Activated naive CD4-positive, alpha-beta T cell treated with anti-CD3 and anti-CD28 coated beads, Interleukin-2, amount 50 U/mL, for 72 hours (primary cell): ENCODE results near the gene IL17RB. TPM values are rescaled to one million over a fixed set of nuclear protein-coding genes. Genes with fewer than 3 reads are reported as not detected.

ENCODE experiments used
- ATAC-seq, 2 donors: fragments of 150-1000 bp; cut with Tn5 transposase; 2 replicates each; pipeline ENCODE4 v1.10.0; 2021; ENCODE audit warnings: mild to moderate bottlenecking in 2 of 2, moderate library complexity in 2 of 2
- DNase-seq, 2 donors: peaks; one replicate each; pipeline ENCODE4 v3.0.0; 2021 to 2022; ENCODE audit warnings: low spot score in 2 of 2
- H3K27ac Mint-ChIP-seq, 2 donors: one replicate each; pipeline ENCODE4 v1.8.0; 2022; ENCODE audit warnings: mild to moderate bottlenecking in 2 of 2, mixed read lengths in 2 of 2
- H3K36me3 Mint-ChIP-seq, 2 donors: one replicate each; pipeline ENCODE4 v1.8.0; 2022; ENCODE audit warnings: mixed read lengths in 2 of 2
- H3K9me3 Mint-ChIP-seq, 2 donors: one replicate each; pipeline ENCODE4 v1.8.0; 2022; ENCODE audit warnings: mixed read lengths in 2 of 2
- total RNA-seq, 2 donors: library from RNA; stranded (reverse); gene quantifications; one replicate each; pipeline ENCODE4 v1.2.3, GENCODE V29; 2022

Gene IL17RB
- total RNA-seq, 2 donors from 2014 or later: 0.12 to 0.18 TPM

DNA sequence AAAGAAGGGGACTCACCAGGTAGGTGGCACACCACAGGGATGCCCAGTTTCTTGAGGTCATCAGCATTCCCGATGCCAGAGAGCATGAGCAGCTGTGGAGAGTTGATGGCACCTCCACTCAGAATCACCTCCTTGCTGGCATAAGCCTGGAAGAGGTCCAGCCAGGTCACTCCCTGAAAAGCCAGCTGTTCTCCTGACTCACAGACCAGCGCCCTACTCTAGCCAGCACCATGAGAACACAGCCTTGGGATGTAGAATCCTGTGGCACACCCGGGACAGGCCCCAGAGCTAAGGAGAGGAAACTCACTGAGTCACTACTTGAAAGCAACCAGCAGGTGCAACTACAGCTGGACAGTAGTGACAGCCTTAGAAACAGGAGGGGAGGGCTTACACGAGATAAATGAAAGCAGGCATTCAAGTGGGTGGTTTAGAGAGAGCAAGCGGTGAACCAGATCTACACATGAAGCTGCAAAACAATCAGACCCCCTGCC lies 24.7 kb upstream of the IL17RB start:
- Mint-ChIP-seq H3K36me3 (no peaks in the 10 kb centered on the region), H3K27ac (no peak overlapping the region), H3K9me3 (no peaks in the 10 kb centered on the region)
- ATAC-seq (peak in 1 of 2 donors; percentile 50), DNase-seq (no peak)

DNA sequence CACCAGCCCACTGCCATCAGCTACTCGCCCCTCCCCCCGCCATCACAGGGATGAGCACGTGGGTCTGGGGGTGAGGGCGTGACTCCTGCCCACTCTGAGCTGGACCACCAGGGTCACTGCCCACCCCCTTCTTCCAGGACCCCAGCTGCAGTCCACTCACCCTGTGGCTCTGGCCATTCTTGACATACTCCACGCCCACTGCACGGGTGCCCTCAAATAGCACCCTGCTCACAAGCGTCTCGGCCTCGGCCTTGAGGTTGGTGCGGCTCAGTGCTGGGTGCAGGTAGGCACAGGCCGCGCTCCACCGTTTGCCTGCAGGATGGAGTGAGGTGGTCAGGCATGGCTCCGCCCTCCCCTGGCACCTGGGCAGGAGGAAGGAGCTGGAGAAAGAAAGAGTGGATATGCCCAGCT lies 24.0 kb upstream of the IL17RB start:
- H3K27ac Mint-ChIP-seq: no peak overlapping the region

DNA sequence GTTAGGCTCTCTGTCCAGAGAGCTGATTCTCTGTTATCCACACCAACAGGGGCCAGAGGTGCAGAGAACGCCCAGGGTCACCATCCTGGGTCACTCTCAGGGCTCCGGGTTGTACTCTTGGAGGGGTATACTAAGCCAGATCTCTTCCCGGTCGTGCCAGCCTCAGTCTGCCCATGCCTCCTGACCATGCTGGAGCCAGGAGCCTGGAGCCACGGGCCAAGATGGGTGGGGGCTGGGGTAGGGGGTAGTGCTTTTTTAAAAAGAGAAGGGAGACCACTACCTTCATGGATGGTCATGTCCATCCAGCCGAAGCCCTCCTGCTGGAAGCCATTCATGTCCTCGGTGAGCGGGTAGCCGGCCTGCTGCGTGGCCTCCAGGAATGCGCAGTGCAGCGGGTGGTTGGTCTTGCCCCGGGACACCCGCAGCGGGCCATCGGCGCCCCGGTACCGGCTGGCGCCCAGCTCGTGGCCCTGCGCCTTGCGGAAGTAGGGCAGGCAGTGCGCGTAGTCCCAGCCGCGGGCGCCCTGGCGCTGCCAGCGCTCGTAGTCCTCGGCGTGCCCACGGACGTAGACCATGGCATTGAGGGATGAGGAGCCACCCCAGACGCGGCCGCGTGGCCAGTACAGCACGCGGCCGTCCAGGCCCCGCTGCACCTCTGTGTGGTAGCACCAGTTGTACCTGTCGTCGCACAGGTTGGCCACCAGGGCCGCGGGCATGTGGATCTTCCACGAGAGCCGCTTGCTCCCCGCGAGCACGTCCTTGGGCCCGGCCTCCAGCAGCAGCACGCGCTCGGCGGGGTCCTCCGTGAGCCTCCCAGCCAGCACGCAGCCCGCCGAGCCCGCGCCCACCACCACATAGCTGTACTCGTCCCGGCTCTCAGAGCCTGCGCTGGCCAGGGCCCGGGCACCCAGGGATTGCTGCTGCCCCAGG lies 23.1 kb upstream of the IL17RB start:
- DNase-seq (no peak), ATAC-seq (no peak)
- no peaks in the 10 kb centered on the region for H3K9me3 Mint-ChIP-seq
- no peak overlapping the region for H3K27ac Mint-ChIP-seq
- no peaks in the 10 kb centered on the region for H3K36me3 Mint-ChIP-seq

More for the DNA sequence above, 24.0 kb upstream of the IL17RB start:
- DNase-seq (no peak), ATAC-seq (no peak)
- Mint-ChIP-seq H3K36me3 (no peaks in the 10 kb centered on the region), H3K9me3 (no peaks in the 10 kb centered on the region)

DNA sequence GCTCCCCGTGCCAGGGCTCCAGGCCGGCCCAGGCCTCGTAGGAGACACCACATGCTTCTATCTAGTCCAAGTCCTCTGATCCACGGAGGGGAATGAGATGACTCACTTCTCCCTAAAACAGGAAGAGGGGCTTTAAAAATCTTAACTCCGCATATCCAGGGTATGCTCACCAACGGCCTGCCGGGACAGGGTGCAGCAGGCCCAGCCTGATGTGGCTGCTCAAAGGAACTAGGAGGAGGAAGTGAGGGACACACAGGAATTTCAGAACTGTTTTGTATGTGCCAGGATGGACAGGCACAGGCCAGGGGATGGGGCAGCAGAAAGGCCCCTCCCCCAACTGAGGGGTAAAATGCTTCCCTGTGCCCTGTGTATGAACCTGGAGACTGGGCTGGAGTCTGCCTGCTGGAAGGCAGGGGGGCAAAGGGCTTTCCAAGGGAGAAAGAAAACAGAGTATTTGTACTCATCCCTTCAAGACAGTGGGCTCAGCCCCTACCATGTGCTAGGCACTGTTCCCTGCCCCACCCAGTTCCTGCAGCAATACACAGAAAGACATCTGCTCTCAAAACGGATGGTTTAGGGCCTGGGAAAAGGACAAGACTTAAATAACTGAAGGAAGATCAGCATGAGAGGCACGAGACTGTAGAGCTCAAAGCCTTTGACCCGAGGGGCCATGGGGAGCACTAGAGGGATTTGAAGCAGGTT lies 22.3 kb upstream of the IL17RB start:
- no peak overlapping the region for H3K27ac Mint-ChIP-seq
- ATAC-seq: no peak
- no peak for DNase-seq
- H3K9me3 Mint-ChIP-seq: no peaks in the 10 kb centered on the region
- no peaks in the 10 kb centered on the region for H3K36me3 Mint-ChIP-seq

DNA sequence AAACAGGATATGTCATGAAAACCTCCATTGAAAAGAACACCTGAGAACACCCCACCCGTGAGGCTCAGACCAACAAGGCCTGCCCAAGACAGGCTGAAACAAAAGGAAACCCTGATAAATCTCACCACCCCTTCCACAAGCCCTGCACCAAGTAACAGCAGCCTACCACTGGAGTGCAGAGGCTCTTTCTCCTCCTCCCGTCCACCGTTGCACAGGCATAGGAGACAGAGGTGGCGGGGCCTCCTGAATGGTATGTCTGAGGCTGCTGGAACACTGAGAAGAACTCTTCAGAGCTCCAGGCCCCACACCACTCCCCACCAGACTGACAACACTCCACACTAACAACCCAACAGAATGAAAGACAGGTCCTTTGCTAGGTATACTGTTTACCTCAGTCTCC lies 21.6 kb upstream of the IL17RB start:
- Mint-ChIP-seq H3K9me3 (no peaks in the 10 kb centered on the region), H3K27ac (no peak overlapping the region), H3K36me3 (no peaks in the 10 kb centered on the region)
- ATAC-seq: no peak
- DNase-seq: no peak

DNA sequence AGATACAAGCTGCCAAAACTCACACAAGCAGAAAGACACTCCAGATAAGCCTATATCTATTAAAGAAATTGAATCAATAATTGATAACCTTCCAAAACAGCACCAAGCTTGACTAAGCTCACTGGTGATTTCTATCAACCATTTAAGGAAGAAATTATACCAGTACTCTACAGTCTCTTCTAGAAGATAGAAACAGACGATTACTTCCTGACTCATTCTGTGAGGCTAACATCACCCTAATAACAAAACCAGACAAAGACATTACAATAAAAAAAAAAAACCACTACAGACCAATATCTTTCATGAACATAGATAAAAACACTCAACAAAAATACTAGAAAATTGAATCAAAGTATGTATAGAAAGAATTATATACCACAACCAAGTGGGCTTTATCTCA lies 20.3 kb upstream of the IL17RB start:
- DNase-seq: no peak
- no peaks in the 10 kb centered on the region for H3K9me3 Mint-ChIP-seq
- ATAC-seq: no peak
- no peak overlapping the region for H3K27ac Mint-ChIP-seq
- no peaks in the 10 kb centered on the region for H3K36me3 Mint-ChIP-seq

DNA sequence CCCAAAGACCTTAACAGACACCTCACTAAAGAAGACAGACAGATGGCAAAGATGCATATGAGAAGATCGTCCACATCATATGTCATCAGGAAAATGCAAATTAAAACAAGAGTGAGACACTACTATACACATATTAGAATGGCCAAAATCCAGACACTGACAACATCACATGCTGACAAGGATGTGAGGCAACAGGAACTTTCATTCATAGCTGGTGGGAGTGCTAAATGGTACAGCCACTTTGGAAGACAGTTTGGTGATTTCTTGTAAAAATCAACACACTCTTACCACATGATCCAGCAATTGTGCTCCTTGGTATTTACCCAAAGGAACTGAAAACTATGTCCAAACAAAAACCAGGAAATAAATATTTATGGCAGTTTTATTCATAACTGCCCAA lies 17.8 kb upstream of the IL17RB start:
- DNase-seq: no peak
- no peak for ATAC-seq
- Mint-ChIP-seq H3K9me3 (no peaks in the 10 kb centered on the region), H3K27ac (no peak overlapping the region), H3K36me3 (no peaks in the 10 kb centered on the region)

DNA sequence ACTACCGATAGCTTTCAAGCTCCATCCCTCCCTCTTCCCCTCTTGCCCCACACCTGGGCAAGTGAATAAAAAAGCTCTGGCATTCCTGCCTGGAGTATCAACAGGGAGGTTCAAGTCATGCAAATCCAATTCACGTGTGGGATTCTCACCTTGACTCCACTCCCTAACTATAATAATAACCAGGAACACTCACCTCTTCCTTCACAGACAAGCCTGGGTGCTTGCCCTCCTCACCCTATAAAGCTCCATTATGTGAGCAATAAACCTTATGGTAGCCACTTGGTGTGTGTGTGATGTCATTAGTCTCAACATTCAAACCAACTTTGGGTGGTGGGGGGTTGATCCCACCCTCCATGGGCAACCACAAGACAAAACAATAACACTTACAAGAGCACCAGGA lies 16.8 kb upstream of the IL17RB start:
- ATAC-seq (no peak), DNase-seq (no peak)
- Mint-ChIP-seq H3K36me3 (no peaks in the 10 kb centered on the region), H3K27ac (no peak overlapping the region), H3K9me3 (no peaks in the 10 kb centered on the region)

DNA sequence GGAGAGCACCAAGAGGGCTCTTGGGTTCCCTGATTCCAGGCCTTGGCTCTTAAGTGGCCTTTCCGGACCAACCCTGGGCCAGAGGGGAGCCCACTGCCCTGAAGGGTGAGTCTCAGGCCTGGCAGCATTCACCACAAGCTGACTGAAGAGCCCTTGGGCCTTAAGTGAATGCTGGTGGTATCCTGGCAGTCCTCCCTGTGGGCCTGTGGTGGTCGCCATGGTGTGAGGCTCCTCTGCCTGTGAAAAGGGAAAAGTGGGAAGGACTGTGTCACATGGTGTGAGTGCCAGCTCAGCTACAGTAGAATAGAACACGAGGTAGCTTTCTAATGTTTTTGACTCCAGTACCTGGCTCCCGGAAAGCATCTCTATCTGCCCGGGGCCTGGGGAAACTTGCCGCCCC lies 15.4 kb upstream of the IL17RB start:
- Mint-ChIP-seq H3K36me3 (no peaks in the 10 kb centered on the region), H3K27ac (no peak overlapping the region), H3K9me3 (no peaks in the 10 kb centered on the region)
- ATAC-seq (no peak), DNase-seq (no peak)

DNA sequence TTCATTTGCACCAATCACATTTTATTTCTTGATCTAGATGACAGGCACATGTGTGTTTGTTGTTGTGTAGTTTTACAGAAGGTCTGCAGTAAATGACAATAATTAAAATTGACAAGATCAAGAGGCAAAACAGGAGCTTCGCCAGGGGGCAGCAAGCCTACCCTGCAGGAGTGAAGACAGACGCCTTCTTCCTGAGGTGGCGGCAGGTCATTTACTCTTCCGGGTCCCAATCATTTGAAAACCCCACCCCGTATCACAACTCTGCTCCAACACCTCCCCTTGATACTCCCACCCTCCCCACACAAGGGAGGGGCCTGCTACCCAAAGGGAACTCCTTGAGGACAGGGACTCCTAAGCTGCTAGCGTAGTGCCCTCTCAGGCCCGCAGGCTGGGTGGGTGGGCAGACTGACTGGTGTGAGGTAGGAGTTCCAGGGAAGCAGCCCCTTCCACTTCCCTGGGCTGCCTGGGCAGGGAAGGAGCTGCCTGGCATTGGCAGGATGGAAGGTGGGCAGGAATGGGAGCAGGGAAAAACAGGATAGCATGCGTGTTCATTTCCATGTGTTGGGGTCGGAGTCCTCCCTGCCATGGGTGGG lies 13.2 kb upstream of the IL17RB start:
- DNase-seq (no peak), ATAC-seq (no peak)
- Mint-ChIP-seq H3K9me3 (no peaks in the 10 kb centered on the region), H3K27ac (no peak overlapping the region), H3K36me3 (no peaks in the 10 kb centered on the region)

DNA sequence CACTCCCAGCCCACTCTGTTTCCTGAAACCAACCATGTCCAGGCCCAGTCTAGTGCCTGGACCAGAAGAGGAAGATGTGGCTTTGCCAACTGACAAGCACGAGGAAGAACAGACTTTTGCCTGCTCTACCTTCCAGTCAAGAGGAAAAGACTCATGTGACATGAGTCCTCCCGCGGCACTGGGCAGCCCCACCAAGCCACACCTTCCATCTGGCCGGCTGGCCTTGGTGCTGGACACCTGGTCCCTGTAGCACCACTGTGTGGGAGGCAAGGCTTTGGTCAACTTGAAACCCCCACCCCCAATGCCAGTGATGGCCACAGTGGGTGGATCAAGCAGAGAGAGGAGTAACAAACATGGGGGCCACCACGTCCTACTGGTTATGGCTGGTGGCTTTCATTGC lies 12.7 kb upstream of the IL17RB start:
- ATAC-seq (no peak), DNase-seq (no peak)
- H3K27ac Mint-ChIP-seq: no peak overlapping the region
- no peaks in the 10 kb centered on the region for H3K9me3 Mint-ChIP-seq
- H3K36me3 Mint-ChIP-seq: no peaks in the 10 kb centered on the region

DNA sequence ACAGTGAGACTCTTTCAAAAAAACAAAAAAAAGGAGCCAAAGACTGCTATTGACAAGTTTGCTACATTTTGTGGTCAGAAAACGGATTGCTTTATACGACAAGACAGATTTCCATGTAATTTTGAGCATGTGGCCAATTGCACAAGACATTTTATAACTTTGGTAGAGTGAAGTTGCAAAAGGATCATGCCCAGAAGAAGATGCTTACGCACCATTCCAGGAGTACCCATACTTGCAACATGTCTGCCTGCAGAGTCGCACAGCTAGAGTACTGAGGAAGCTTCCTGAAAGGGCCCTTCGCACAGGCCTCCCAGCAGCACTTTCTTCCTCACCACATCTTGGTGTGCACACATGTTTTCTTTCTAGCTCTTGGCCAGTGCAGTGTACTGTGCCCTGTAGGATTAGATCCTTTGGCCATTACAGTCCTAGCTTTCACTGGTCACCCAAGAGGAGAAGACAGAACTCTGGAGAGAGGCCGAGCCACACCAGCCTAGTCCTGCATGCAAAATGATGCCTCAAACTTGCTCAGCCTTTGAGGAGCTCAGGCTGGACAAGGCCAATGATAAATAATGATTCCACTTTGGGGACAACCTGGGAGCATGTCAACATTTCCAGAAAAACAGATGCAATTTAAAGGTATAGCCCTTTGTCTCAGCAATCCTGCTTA lies 11.8 kb upstream of the IL17RB start:
- Mint-ChIP-seq H3K36me3 (no peaks in the 10 kb centered on the region), H3K9me3 (no peaks in the 10 kb centered on the region), H3K27ac (no peak overlapping the region)
- DNase-seq (no peak), ATAC-seq (no peak)

DNA sequence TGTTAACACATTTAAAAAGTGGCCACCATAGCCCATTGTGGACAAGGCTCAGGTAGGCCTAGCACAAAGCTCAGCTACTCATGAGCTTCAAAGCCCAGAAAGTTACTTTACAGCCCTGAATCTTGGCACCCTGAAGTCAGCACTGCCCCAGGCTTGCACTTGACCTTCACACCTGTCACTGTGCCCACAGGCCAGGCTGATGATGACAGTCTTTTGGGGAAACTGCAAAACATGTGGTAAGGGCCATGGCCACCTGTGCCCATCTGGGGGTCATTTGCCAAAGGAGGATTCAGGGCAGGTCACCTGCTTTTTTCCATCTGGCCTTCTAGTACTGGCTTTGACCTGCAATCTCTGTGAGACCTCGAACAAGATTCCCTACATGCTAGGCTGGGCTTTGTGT lies 11.1 kb upstream of the IL17RB start:
- DNase-seq (no peak), ATAC-seq (no peak)
- Mint-ChIP-seq H3K9me3 (no peaks in the 10 kb centered on the region), H3K27ac (no peak overlapping the region), H3K36me3 (no peaks in the 10 kb centered on the region)

DNA sequence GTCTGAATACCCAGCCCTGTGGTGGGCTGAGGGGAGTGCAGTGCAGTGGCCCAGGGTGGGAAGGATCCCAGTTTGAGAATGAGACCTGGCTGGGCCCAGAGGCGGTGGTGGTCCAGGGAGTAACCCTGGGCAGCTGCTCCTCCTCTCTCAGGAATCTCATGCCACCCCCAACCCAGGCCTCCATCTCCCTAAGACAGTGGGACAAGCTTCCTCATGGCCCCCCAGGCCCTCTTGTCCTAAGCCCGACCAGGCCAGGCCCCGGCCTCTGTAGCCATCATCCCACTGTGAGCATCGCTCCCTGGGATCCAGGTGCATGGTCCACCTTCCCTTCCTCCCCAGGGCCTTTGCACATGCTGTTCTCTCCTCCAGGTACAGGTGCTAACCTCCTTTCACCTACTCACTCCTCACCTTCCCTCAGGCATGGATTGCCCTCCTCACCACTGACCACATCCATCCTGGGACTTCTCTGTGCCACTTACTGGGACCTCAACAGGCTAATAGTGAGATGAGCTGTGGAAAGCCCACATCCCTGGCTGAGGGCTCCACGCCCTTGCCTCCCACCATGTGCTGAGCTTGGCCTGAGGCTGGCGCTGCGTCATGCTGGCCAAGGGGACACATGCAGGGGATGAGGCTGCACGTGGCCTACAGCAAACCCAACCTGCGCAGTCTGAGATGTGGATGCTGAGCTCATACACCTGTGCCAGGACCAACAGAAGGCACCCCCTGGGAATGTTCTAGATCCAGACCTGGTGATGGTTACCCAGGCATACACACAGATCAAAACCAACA lies 10.1 kb upstream of the IL17RB start:
- H3K27ac Mint-ChIP-seq: peak overlapping the region in 1 of 2 donors; percentile 24
- H3K36me3 Mint-ChIP-seq: no peaks in the 10 kb centered on the region
- no peaks in the 10 kb centered on the region for H3K9me3 Mint-ChIP-seq
- DNase-seq (no peak), ATAC-seq (no peak)

DNA sequence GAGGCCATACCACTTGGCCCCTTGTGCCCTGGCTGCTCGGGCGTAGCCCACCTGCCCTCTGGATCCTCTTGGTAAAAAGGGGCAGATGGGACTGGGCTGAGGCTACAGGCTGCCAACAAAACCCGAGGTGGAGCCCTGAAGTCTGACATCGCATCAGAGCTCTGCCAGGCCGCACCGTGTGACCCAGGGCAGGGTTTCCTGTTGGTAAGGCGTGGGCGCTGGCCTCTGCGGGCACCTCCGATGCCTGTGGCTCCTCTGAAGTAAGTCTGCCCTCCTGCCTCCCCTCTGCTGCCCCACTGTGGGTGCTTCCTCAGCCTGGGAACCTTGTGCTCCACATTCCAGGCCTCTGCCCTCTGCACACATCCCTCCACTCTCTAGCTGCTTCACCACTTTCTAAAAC lies 9.0 kb upstream of the IL17RB start:
- H3K36me3 Mint-ChIP-seq: no peaks in the 10 kb centered on the region
- H3K27ac Mint-ChIP-seq: no peak overlapping the region
- no peaks in the 10 kb centered on the region for H3K9me3 Mint-ChIP-seq
- DNase-seq (no peak), ATAC-seq (no peak)

DNA sequence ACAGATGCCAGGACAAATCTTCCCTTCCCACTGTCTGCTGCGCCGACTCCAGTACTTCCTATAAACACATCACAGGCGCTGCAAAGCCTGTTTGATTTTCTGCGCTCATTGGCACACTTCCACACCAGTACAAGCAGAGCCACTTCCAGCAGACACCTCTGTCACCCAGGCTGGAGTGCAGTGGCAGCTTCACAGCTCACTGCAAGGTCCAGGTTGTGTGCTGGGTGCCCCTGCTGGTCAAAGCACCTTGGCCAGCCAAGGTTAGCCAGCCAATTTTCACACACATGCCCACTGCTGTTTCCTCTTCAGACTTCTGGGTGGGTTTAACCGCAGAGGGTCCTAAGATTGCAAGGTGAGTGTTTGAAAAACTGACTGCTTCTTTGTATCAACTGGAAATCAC lies 5.1 kb upstream of the IL17RB start:
- Mint-ChIP-seq H3K36me3 (no peaks in the 10 kb centered on the region), H3K9me3 (no peaks in the 10 kb centered on the region)
- no peak for DNase-seq

More for the DNA sequence above, 5.1 kb upstream of the IL17RB start:
- H3K27ac Mint-ChIP-seq: no peak overlapping the region
- no peak for ATAC-seq
